Measurements from ENCODE around the gene DRC7. TPM values are rescaled to one million over a fixed set of nuclear protein-coding genes. Genes with fewer than 3 reads are reported as not detected.

The DRC7 gene
- total RNA-seq, 1 donor from 2014 or later: under 0.01 TPM

- DNase-seq (ENCODE audit: low spot score in 2 of 2) (no peak), FAIRE-seq (no peak)
Observed at GRCh38 chr16:57747091-57747490, 52.5 kb downstream of the DRC7 start.

DNA sequence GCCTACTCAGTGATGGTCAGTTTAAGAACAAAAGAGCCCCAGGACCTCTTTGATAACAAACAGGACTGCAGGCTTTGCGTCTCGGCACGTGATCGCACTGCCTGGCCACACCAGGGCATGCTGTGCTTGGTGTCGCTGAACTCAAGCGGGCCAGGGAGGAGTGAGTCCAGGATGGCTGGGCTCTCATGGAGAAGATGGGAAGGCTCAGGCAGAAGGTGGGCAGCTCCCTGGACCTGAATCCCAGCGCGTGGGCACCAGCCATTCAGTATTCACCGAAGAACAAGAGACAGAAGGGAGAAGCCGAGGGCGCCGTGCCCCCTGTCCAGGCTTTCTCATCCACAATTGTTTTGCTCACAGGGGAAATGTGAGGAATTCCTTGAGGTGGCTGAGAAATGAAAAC is 52.9 kb downstream of the DRC7 start:
- FAIRE-seq (no peak), DNase-seq (ENCODE audit: low spot score in 2 of 2) (no peak)

DNA sequence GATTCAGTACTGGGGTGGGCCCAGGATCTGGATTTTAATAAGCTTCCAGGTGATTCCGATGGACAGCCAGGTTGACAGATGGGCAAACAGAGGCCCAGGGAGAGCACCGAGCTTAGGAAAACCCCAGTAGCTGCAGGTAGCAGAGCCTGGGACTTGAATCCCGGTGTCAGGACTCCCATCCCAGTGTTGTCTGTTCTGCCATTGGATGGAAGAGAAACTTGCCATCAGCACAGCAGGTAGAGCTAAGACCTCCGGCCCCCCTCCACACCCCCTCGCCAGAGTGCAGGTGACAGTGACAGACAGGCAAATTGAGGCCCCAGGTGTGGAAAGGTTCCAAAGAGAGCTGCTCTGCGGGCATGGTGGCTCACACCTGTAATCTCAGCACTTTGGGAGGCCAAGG is 53.4 kb downstream of the DRC7 start:
- FAIRE-seq (no peak), DNase-seq (ENCODE audit: low spot score in 2 of 2) (no peak)

DNA sequence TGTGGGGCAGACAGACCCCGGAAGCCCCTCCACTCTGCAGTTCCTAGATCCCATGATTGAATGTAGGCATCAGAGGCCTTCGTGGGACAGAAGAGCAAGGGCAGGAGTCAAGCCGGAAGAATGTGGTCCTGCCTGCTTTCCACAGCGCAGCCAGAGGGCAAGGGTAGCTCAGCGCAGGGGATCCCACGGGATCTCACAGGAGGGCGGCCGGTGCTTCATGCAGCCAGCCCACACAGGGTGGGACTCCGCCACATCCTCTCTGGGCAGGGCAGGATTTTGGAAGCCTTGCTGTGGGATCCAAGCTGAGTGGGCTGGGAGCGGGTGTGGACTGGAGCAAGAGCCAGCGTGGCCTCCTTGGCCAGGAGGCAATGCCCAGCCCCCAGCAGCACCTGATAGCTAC is 54.0 kb downstream of the DRC7 start:
- FAIRE-seq (no peak), DNase-seq (ENCODE audit: low spot score in 2 of 2) (no peak)

GRCh38 chr16:57749101-57749692 is 54.6 kb downstream of the DRC7 start:
- DNase-seq (ENCODE audit: low spot score in 2 of 2): no peak
- no peak for FAIRE-seq

GRCh38 chr16:57749856-57750452 is 55.3 kb downstream of the DRC7 start:
- DNase-seq (ENCODE audit: low spot score in 2 of 2): no peak
- FAIRE-seq: no peak

GRCh38 chr16:57750796-57751538 is 56.4 kb downstream of the DRC7 start:
- DNase-seq (ENCODE audit: low spot score in 2 of 2) (no peak), FAIRE-seq (no peak)

- FAIRE-seq: no peak
- no peak for DNase-seq (ENCODE audit: low spot score in 2 of 2)
Observed at GRCh38 chr16:57751539-57752202, 57.1 kb downstream of the DRC7 start.

- FAIRE-seq (no peak), DNase-seq (ENCODE audit: low spot score in 2 of 2) (no peak)
Observed at GRCh38 chr16:57752203-57752580, 57.6 kb downstream of the DRC7 start.

GRCh38 chr16:57752581-57753447 is 58.2 kb downstream of the DRC7 start:
- DNase-seq (ENCODE audit: low spot score in 2 of 2) (no peak), FAIRE-seq (no peak)

GRCh38 chr16:57753448-57754353 is 59.1 kb downstream of the DRC7 start:
- no peak for DNase-seq (ENCODE audit: low spot score in 2 of 2)
- FAIRE-seq: no peak

DNA sequence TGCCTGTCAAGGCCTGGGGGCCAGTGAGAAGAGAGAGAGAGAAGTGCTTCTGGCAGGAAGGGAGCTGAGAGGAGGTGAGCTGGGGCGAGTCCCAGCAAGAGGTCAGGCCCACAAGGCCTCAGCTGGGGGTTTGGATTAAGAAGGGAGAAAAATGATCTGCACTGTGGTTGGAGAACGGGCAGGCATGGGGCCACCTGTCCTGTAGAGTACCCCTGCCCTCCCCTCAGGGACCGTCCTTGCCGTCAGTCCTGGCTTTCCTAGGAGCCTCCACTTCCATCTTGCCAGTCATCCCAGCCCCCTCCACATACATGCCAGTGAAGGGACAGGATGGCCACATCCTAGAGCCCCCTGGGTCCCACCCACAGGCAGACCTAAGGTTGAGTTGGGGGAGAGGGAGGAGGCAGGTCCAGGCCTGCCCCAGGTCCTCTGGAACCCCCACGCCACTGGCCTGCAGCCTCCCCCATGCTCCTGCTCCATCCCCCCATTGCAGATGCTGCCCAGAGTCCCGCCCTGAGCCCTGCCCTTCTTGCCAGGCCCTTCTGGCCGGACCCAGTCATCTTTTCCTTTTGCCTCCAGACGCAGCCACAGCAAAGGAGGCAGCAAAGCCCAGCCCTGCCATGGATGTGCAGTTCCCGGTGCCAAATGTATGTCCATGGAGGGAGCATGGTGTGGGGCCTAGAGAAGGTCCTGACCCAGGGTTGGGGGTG is 59.9 kb downstream of the DRC7 start:
- no peak for FAIRE-seq
- no peak for DNase-seq (ENCODE audit: low spot score in 2 of 2)

GRCh38 chr16:57755061-57755684 is 60.6 kb downstream of the DRC7 start:
- DNase-seq (ENCODE audit: low spot score in 2 of 2) (no peak), FAIRE-seq (no peak)

DNA sequence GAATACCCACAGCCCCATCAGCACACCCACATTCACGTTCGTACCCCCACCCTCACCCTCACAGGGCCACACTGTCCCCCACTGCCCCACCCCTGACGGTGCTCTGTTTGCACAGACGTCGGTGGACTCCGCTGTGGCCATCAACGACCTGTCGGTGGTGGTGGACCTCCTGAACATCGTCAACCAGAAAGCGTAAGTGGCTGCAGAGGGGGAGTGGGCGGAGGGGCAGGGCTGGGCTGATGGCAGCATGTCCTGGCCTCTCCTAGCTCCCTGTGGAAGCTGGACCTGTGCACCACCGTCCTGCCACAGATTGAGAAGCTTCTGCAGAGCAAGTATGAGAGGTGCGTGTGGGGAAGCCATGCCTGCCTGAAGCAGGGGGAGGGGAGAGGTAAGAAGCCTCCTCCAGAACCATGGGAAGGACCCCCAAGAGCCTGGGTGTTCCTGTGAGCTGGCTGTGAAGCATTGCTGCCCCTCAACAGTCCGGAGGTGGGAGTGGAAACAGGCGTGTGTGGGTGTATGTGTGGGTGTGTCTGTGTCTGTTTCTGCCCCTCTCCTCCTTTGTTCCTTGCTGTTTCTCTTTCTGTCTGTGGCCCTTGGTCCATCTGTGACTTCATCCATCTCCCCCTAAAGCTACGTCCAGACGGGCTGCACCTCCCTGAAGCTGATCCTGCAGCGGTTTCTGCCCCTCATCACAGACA is 61.3 kb downstream of the DRC7 start:
- DNase-seq (ENCODE audit: low spot score in 2 of 2): no peak
- FAIRE-seq: no peak

DNA sequence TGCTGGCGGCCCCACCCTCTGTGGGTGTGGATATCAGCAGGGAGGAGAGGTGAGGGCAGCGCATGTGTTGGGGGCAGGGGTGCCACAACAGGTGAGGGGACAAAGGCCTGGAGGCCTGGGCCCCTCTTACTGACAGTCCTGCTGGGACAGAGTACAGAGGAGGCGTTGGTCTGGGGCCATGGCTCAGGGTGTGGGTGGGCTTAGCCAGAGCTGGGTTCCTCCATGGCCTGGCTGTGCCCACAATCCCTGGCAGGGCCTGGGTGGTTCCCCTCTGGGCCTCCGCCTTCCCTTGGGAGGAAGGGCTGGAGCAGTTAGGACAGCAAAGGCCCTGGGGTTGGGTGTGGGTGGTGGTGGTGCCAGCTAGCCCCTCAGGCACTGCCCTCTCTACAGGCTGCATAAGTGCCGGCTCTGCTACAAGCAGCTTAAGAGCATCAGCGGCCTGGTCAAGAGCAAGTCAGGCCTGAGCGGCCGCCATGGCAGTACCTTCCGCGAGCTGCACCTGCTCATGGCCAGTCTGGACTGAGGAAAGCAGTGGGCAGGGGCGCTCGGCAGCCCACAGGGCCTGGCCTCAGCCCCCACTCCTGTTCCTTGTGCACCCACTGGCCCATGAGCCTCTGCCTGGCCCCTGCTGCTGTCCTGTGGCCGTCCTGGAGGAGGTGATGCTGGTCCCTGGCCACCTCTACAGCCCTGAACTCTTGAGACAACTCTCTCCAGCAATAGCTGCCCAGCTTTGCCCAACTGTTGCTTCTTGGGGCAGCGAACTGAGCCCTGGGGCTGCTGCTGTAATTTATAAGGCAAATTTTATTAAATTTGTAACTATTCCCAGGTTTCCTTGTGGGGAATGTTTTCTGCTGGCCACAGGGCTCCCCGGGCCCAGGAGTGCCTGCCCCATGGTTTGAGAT is 62.1 kb downstream of the DRC7 start:
- no peak for FAIRE-seq
- DNase-seq (ENCODE audit: low spot score in 2 of 2): no peak

DNA sequence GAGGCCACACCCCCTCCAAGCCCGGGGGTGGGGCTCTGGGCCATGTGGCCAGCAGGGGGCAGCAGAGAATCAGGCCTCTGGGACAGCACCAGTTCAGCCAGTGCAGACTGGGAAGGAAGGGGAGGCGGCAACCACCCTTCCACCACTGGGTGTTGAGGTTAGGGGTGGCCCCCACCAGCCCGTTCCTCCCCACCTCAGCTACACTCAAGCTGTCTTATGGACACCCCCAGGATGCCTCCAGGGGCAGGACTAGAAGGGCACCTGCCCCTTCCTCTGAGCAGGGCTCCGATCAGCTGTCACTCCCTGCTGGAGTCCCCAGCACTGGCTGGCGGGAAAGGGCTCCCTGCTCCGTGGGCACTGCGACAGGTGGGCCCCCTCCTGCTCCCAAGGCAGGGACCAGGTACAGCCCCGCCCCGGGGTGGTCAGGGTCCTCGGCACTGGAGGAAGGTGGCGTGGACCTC is 62.8 kb downstream of the DRC7 start:
- DNase-seq (ENCODE audit: low spot score in 2 of 2) (peak; percentile 86 to 96), FAIRE-seq (no peak)

- FAIRE-seq (no peak), DNase-seq (ENCODE audit: low spot score in 2 of 2) (no peak)
Observed at GRCh38 chr16:57757883-57758282, 63.3 kb downstream of the DRC7 start.

Data from frontal cortex (tissue), 4 donors.